PC-9 (cell line): Measurements from ENCODE around the gene PIGO. TPM values are rescaled to one million over a fixed set of nuclear protein-coding genes. Genes with fewer than 3 reads are reported as not detected.

Experiments used
- BruUV-seq: library from RNA; stranded (reverse); fragments of 400-500 nt; replicated peaks from 2 replicates; lab custom pipeline; 2021; lab: Mats Ljungman, UMichigan
- CTCF ChIA-PET: fragments of 300-600 bp; sonication (Branson Sonifier 250); formaldehyde crosslinking; loops from one replicate; lab custom pipeline; 2022; ENCODE audit warnings: antibody characterized with exemption; lab: Charles Lee
- POLR2A ChIA-PET: fragments of 300-600 bp; sonication (Branson Sonifier 250); formaldehyde crosslinking; loops from one replicate; lab custom pipeline; 2022; ENCODE audit warnings: antibody characterized with exemption; ENCODE audit not compliant: unreplicated experiment; lab: Charles Lee
- DNase-seq, 2 experiments: peaks; one replicate each; pipeline versions ENCODE4 v3.0.0 to v3.0.0-alpha.2; 2015 to 2022; ENCODE audit warnings: mixed read lengths in 1 of 2
- H2AFZ ChIP-seq: fragments of 200-600 bp; sonication (generic); 2 replicates; pipeline ENCODE4 v1.8.1; 2017; ENCODE audit warnings: antibody characterized with exemption
- H3F3A ChIP-seq: fragments of 200-600 bp; sonication (generic); 2 replicates; pipeline ENCODE4 v1.8.1; 2017; ENCODE audit warnings: antibody characterized with exemption, mild to moderate bottlenecking, low read depth; ENCODE audit not compliant: insufficient read depth
- H3K27ac ChIP-seq: fragments of 200-600 bp; sonication (generic); 2 replicates; pipeline ENCODE4 v1.6.1; 2016; ENCODE audit warnings: mixed run types
- H3K27me3 ChIP-seq: fragments of 200-600 bp; sonication (generic); 2 replicates; pipeline ENCODE4 v1.6.1; 2016; ENCODE audit warnings: low read depth, mixed run types; ENCODE audit not compliant: insufficient read depth
- H3K36me3 ChIP-seq: fragments of 200-600 bp; sonication (generic); 2 replicates; pipeline ENCODE4 v1.6.1; 2016; ENCODE audit warnings: low read depth, mixed run types
- H3K4me1 ChIP-seq: fragments of 200-600 bp; sonication (generic); replicated peaks from 2 replicates; pipeline ENCODE4 v1.6.1; 2016; ENCODE audit warnings: mixed run types; ENCODE audit not compliant: insufficient read depth
- H3K4me2 ChIP-seq: fragments of 200-600 bp; sonication (generic); 2 replicates; pipeline ENCODE4 v1.6.1; 2017; ENCODE audit warnings: mixed run types
- H3K4me3 ChIP-seq: fragments of 200-600 bp; sonication (generic); 2 replicates; pipeline ENCODE4 v1.6.1; 2016; ENCODE audit warnings: mixed run types
- H3K79me2 ChIP-seq: fragments of 200-600 bp; sonication (generic); 2 replicates; pipeline ENCODE4 v1.6.1; 2017; ENCODE audit warnings: low read depth, mixed run types
- H3K9me2 ChIP-seq: fragments of 200-600 bp; sonication (generic); 2 replicates; pipeline ENCODE4 v1.8.1; 2017; ENCODE audit warnings: mild to moderate bottlenecking; ENCODE audit not compliant: insufficient read depth
- H3K9me3 ChIP-seq: fragments of 200-600 bp; sonication (generic); 2 replicates; pipeline ENCODE4 v1.8.1; 2016; ENCODE audit warnings: low read depth; ENCODE audit not compliant: insufficient read depth
- H4K20me1 ChIP-seq: fragments of 200-600 bp; sonication (generic); 2 replicates; pipeline ENCODE4 v1.8.1; 2017; ENCODE audit not compliant: insufficient read depth
- CTCF ChIP-seq: fragments of 200-600 bp; sonication (generic); conservative IDR thresholded peaks from 2 replicates; pipeline ENCODE4 v1.6.1; 2017; ENCODE audit warnings: mixed run types, antibody characterized with exemption, mild to moderate bottlenecking, moderate library complexity
- EZH2 ChIP-seq: fragments of 200-600 bp; sonication (generic); IDR thresholded peaks from 2 replicates; pipeline ENCODE4 v1.8.0; 2017; ENCODE audit warnings: antibody characterized with exemption, low read depth
- intact Hi-C: fragments of 100-400 bp; cut with micrococcal nuclease; formaldehyde crosslinking; loops from one replicate; pipeline ENCODE4 v1.10.0; 2022; ENCODE audit not compliant: unreplicated experiment
- total RNA-seq: library from RNA; stranded (reverse); gene quantifications from 2 replicates; pipeline ENCODE4 v1.2.3, GENCODE V29; 2021

The PIGO gene
- total RNA-seq, 1 experiment from 2014 or later, result 20.3 TPM

- no peaks in the 10 kb centered on the region for H3K36me3 ChIP-seq
- BruUV-seq, result no TSS peak
These were observed 7.3 kb upstream of the PIGO start for GRCh38 chr9:35103660-35104191.

DNA sequence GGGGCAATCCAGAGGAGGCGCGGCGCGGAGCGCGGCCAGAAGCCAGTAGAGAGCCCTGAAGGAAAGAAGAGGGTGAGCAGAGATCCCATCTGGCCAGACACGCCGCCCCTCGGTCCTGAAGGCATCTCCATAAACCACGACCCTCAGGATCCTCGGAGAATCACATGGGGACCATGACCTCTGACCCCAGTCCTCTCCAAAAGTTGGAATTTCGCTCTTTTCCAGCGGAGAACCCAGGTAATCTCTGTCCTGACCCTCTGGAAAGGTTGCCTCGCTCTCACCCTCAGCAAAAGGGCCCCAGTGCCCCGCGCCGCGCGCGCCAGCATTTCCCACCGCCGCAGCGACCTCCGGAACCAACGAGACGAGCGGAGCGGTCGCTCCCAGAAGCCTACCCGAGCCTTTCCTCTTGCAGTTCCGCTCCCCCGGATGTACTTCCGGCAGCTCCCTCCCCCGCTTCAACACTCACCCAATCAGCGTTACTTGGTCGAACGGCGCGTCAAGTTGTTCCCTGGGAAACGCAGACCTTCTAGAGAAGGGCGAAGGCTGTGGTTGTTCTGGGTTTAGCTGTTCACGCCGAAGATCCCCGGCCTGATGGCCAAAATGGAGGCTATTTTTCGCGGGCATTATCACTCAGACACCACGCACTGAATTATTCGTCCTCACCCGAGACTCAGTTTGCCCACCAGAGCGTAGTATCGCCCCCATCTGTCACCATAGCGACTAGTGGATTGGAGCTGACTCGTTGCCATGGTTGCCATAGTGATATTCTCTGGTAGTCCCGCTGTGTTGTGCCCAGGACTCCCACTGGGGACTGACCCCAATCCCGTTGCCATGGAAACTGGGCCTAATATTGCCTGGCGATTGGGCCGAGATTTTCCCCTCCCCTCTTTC is 6.6 kb upstream of the PIGO start, which contains the start of gene STOML2:
STOML2 (minus strand) TSS at position 363 of the 891 bp plus-strand sequence; CDS start at position 326, 37 bp downstream.
- Histone ChIP-seq H3K27ac (peak within 1 kb of the TSS; percentile 49), H4K20me1 (no peaks in the 10 kb centered on the region), H3K9me2 (no peaks in the 10 kb centered on the region), H3K79me2 (peaks cover 15% of the 10 kb centered on the region), H3K27me3 (no peaks in the 10 kb centered on the region), H2AFZ (peak within 1 kb of the TSS; percentile 96), H3K4me1 (no peaks in the 10 kb centered on the region), H3F3A (no peaks in the 10 kb centered on the region), H3K4me3 (peak within 1 kb of the TSS; percentile 84), H3K9me3 (no peaks in the 10 kb centered on the region), H3K4me2 (peak within 1 kb of the TSS; percentile 90), H3K36me3 (no peaks in the 10 kb centered on the region)
- POLR2A ChIA-PET, result interaction anchor here (0.6 to 1.2 kb wide), 4 partner anchors 13 to 482 kb away, joined by 3 to 4 read pairs (median 4); partner anchors contain the start of gene FANCG
- CTCF ChIA-PET, result interaction anchor here (1.0 kb wide), 1 partner anchor 52 kb away, joined by 3 read pairs; no protein-coding TSS in a partner anchor
- no peak for TF ChIP-seq EZH2
- TF ChIP-seq CTCF, result no peak
- TSS peak; percentile 95 for BruUV-seq
- peak; percentile 81 to 84 for DNase-seq
- intact Hi-C loops, result no loop called here

More at GRCh38 chr9:35103660-35104191, 7.3 kb upstream of the PIGO start:
- peak overlapping the region; percentile 96; the same call in 1 of the 2 replicates for H2AFZ ChIP-seq
- intact Hi-C loops, result no loop called here
- no peaks in the 10 kb centered on the region for H3F3A ChIP-seq
- no peaks in the 10 kb centered on the region for H3K27me3 ChIP-seq
- H3K9me2 ChIP-seq, result no peaks in the 10 kb centered on the region
- CTCF ChIA-PET, result interaction anchor here (1.0 kb wide), 1 partner anchor 53 kb away, joined by 3 read pairs; no protein-coding TSS in a partner anchor
- peak overlapping the region; percentile 84; the same call in 1 of the 2 replicates for H3K4me3 ChIP-seq
- POLR2A ChIA-PET, result interaction anchor here (0.6 to 1.2 kb wide), 3 partner anchors 12 to 483 kb away, joined by 4 read pairs; partner anchors contain the start of gene FANCG
- no peaks in the 10 kb centered on the region for H3K9me3 ChIP-seq
- no peak for DNase-seq
- H3K79me2 ChIP-seq, result peaks cover 15% of the 10 kb centered on the region
- TF ChIP-seq CTCF (no peak), EZH2 (no peak)
- H3K4me1 ChIP-seq, result no peaks in the 10 kb centered on the region
- H4K20me1 ChIP-seq, result no peaks in the 10 kb centered on the region
- H3K4me2 ChIP-seq, result peak overlapping the region; percentile 90
- no peak overlapping the region for H3K27ac ChIP-seq

DNA sequence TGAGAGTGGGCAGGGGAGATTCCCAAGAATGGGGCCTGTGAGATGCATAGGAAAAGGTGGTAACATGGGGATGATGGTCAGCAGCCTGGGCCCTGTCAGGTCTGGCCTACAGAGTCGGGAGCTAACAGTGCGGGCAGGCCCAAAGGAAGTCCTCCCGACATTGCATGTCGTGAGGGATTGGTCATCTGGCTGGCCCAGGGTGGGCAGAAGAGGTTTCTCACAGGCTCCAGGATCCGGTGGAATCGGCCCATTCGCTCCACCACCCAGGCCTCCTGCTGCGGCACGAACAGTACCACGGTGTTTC is 6.0 kb upstream of the PIGO start:
- peak overlapping the region; percentile 84 for H3K4me3 ChIP-seq
- no peaks in the 10 kb centered on the region for H3K4me1 ChIP-seq
- CTCF ChIA-PET, result interaction anchor here (1.0 kb wide), 1 partner anchor 51 kb away, joined by 3 read pairs; no protein-coding TSS in a partner anchor
- BruUV-seq, result no TSS peak
- H2AFZ ChIP-seq, result peak overlapping the region; percentile 96
- intact Hi-C loops, result no loop called here
- H3K4me2 ChIP-seq, result peak overlapping the region; percentile 90
- H3K9me2 ChIP-seq, result no peaks in the 10 kb centered on the region
- TF ChIP-seq EZH2 (no peak), CTCF (no peak)
- POLR2A ChIA-PET, result interaction anchor here (0.6 kb wide), 1 partner anchor 409 kb away, joined by 3 read pairs; no protein-coding TSS in a partner anchor
- no peaks in the 10 kb centered on the region for H3F3A ChIP-seq
- H4K20me1 ChIP-seq, result no peaks in the 10 kb centered on the region
- H3K27ac ChIP-seq, result peak overlapping the region; percentile 49
- H3K36me3 ChIP-seq, result no peaks in the 10 kb centered on the region
- no peaks in the 10 kb centered on the region for H3K27me3 ChIP-seq
- no peak for DNase-seq
- H3K79me2 ChIP-seq, result peaks cover 15% of the 10 kb centered on the region
- no peaks in the 10 kb centered on the region for H3K9me3 ChIP-seq
